Measurements from ENCODE around the gene CDK9.
"Not testable (repeated sequence)": the region's sequence is repeated elsewhere in the genome, so short reads cannot be mapped to it uniquely, and the experiment has no call there.

Gene CDK9

GRCh38 chr9:127829205-127829906 lies 43.5 kb downstream of the CDK9 start:
- no peak for DNase-seq

- no peak for DNase-seq
Measured at GRCh38 chr9:127832248-127832647, 46.4 kb downstream of the CDK9 start.

- DNase-seq, result no peak
Measured at GRCh38 chr9:127833555-127833954, 47.7 kb downstream of the CDK9 start.

- DNase-seq, result no peak
Measured at GRCh38 chr9:127835991-127836516, 50.2 kb downstream of the CDK9 start.

- DNase-seq, result not testable (repeated sequence)
Measured at GRCh38 chr9:127836561-127836960, 50.7 kb downstream of the CDK9 start.

- no peak for DNase-seq
Measured at GRCh38 chr9:127837346-127837745, 51.5 kb downstream of the CDK9 start.

GRCh38 chr9:127838375-127839078 lies 52.7 kb downstream of the CDK9 start:
- no peak for DNase-seq
